Measurements from ENCODE around the gene EMB. TPM values are rescaled to one million over a fixed set of nuclear protein-coding genes. Genes with fewer than 3 reads are reported as not detected.
"Not testable (repeated sequence)": the region's sequence is repeated elsewhere in the genome, so short reads cannot be mapped to it uniquely, and the experiment has no call there.

The EMB gene
- 1.2 and 1.3 TPM in 2 replicates for total RNA-seq (2014; rRNA removed; shearing (Covaris generic))

GRCh38 chr5:50440651-50441492, at the start of gene EMB:
TSS of gene EMB (minus strand) at chr5:50441288. CDS start at chr5:50441151, 137 bp downstream.
- DNase-seq (ENCODE audit: low read depth), result no peak

GRCh38 chr5:50489491-50489890, 48.4 kb upstream of the EMB start:
- not testable (repeated sequence) for DNase-seq (ENCODE audit: low read depth)

GRCh38 chr5:50478790-50479189, 37.7 kb upstream of the EMB start:
- not testable (repeated sequence) for DNase-seq (ENCODE audit: low read depth)

- DNase-seq (ENCODE audit: low read depth), result no peak
Observed at GRCh38 chr5:50476549-50476948, 35.5 kb upstream of the EMB start.

GRCh38 chr5:50465015-50465414, 23.9 kb upstream of the EMB start:
- DNase-seq (ENCODE audit: low read depth), result not testable (repeated sequence)

- no peak for DNase-seq (ENCODE audit: low read depth)
Observed at GRCh38 chr5:50463726-50464125, 22.6 kb upstream of the EMB start.

GRCh38 chr5:50463047-50463446, 22.0 kb upstream of the EMB start:
- no peak for DNase-seq (ENCODE audit: low read depth)

GRCh38 chr5:50462579-50462978, 21.5 kb upstream of the EMB start:
- not testable (repeated sequence) for DNase-seq (ENCODE audit: low read depth)

GRCh38 chr5:50458372-50458771, 17.3 kb upstream of the EMB start:
- DNase-seq (ENCODE audit: low read depth), result not testable (repeated sequence)

- not testable (repeated sequence) for DNase-seq (ENCODE audit: low read depth)
Observed at GRCh38 chr5:50449241-50449640, 8.2 kb upstream of the EMB start.

GRCh38 chr5:50447941-50448340, 6.9 kb upstream of the EMB start:
- DNase-seq (ENCODE audit: low read depth), result no peak

- DNase-seq (ENCODE audit: low read depth), result no peak
Observed at GRCh38 chr5:50447228-50447627, 6.1 kb upstream of the EMB start.

GRCh38 chr5:50445296-50445949, 4.3 kb upstream of the EMB start:
- DNase-seq (ENCODE audit: low read depth), result no peak

GRCh38 chr5:50442559-50443539, 1.8 kb upstream of the EMB start:
- DNase-seq (ENCODE audit: low read depth), result not testable (repeated sequence)

GRCh38 chr5:50441493-50441955, 436 bp upstream of the EMB start:
- no peak for DNase-seq (ENCODE audit: low read depth)

GRCh38 chr5:50439221-50439620, 1.9 kb downstream of the EMB start:
- no peak for DNase-seq (ENCODE audit: low read depth)

GRCh38 chr5:50438060-50438459, 3.0 kb downstream of the EMB start:
- DNase-seq (ENCODE audit: low read depth), result not testable (repeated sequence)

- no peak for DNase-seq (ENCODE audit: low read depth)
Observed at GRCh38 chr5:50435168-50435567, 5.9 kb downstream of the EMB start.

GRCh38 chr5:50431133-50431904, 9.8 kb downstream of the EMB start:
- DNase-seq (ENCODE audit: low read depth), result not testable (repeated sequence)

GRCh38 chr5:50423100-50423799, 17.8 kb downstream of the EMB start:
- not testable (repeated sequence) for DNase-seq (ENCODE audit: low read depth)

Measured in M059J (cell line).